Activated CD4-positive, CD25-positive, alpha-beta regulatory T cell treated with anti-CD3 and anti-CD28 coated beads, Interleukin-2, amount 50 U/mL, for 16 hours (primary cell): ENCODE data around the gene SDR42E2.
"Not testable (repeated sequence)": the region's sequence is repeated elsewhere in the genome, so short reads cannot be mapped to it uniquely, and the experiment has no call there.

Source experiments
- DNase-seq: peaks from one replicate; pipeline ENCODE4 v3.0.0-alpha.2; 2020; ENCODE audit warnings: low read depth, low spot score

The SDR42E2 gene

GRCh38 chr16:22213801-22214200 lies 51.5 kb downstream of the SDR42E2 start:
- DNase-seq: no peak

GRCh38 chr16:22214402-22214801 lies 52.1 kb downstream of the SDR42E2 start:
- no peak for DNase-seq

GRCh38 chr16:22214889-22215288 lies 52.6 kb downstream of the SDR42E2 start:
- DNase-seq: no peak

- DNase-seq: no peak
Observed at GRCh38 chr16:22216191-22216831, 54.0 kb downstream of the SDR42E2 start.

- DNase-seq: not testable (repeated sequence)
Observed at GRCh38 chr16:22216832-22217225, 54.5 kb downstream of the SDR42E2 start.

GRCh38 chr16:22217890-22218730 lies 55.8 kb downstream of the SDR42E2 start:
- DNase-seq: no peak

- no peak for DNase-seq
Observed at GRCh38 chr16:22219389-22220068, 57.2 kb downstream of the SDR42E2 start.

GRCh38 chr16:22220069-22220440 lies 57.7 kb downstream of the SDR42E2 start:
- no peak for DNase-seq

GRCh38 chr16:22220714-22221113 lies 58.4 kb downstream of the SDR42E2 start:
- no peak for DNase-seq

- no peak for DNase-seq
Observed at GRCh38 chr16:22222006-22222405, 59.7 kb downstream of the SDR42E2 start.

GRCh38 chr16:22222998-22223397 lies 60.7 kb downstream of the SDR42E2 start:
- DNase-seq: no peak

GRCh38 chr16:22225060-22225459 lies 62.8 kb downstream of the SDR42E2 start:
- DNase-seq: no peak

- no peak for DNase-seq
Observed at GRCh38 chr16:22229889-22230288, 67.6 kb downstream of the SDR42E2 start.

- DNase-seq: no peak
Observed at GRCh38 chr16:22232277-22233036, 70.2 kb downstream of the SDR42E2 start.

GRCh38 chr16:22233037-22233372 lies 70.7 kb downstream of the SDR42E2 start:
- DNase-seq: no peak

GRCh38 chr16:22235839-22236745 lies 73.8 kb downstream of the SDR42E2 start:
- DNase-seq: no peak

GRCh38 chr16:22239131-22239805 lies 77.0 kb downstream of the SDR42E2 start:
- DNase-seq: no peak

GRCh38 chr16:22240023-22240710 lies 77.9 kb downstream of the SDR42E2 start:
- DNase-seq: no peak
